ENCODE results near the gene HTR2C.
"Not testable (repeated sequence)": the region's sequence is repeated elsewhere in the genome, so short reads cannot be mapped to it uniquely, and the experiment has no call there.

HTR2C gene

GRCh38 chrX:114583646-114584374 lies at the start of gene HTR2C:
Gene HTR2C, plus strand, starts transcription at chrX:114584086. Its CDS starts 142,851 bp downstream, at chrX:114726937.
- no peaks in the 10 kb centered on the region for H3K36me3 Mint-ChIP-seq (ENCODE audit: low read depth)
- peaks cover 85% of the 10 kb centered on the region for H3K27me3 Mint-ChIP-seq
- H3K9me3 Mint-ChIP-seq, result peaks cover 4% of the 10 kb centered on the region
- no peak within 1 kb of the TSS for H3K27ac Mint-ChIP-seq
- DNase-seq, result no peak
- peaks cover 2% of the 10 kb centered on the region for H3K4me1 Mint-ChIP-seq (ENCODE audit: low read depth)
- H3K4me3 Mint-ChIP-seq, result no peak within 1 kb of the TSS

- peaks cover 4% of the 10 kb centered on the region for H3K9me3 Mint-ChIP-seq
- peaks cover 68% of the 10 kb centered on the region for H3K27me3 Mint-ChIP-seq
- no peak overlapping the region for H3K27ac Mint-ChIP-seq
- H3K36me3 Mint-ChIP-seq (ENCODE audit: low read depth), result no peaks in the 10 kb centered on the region
- DNase-seq, result no peak
- peaks cover 2% of the 10 kb centered on the region for H3K4me1 Mint-ChIP-seq (ENCODE audit: low read depth)
- H3K4me3 Mint-ChIP-seq, result no peak overlapping the region
Observed at GRCh38 chrX:114580336-114580735, 3.5 kb upstream of the HTR2C start.

GRCh38 chrX:114581528-114582263 lies 2.2 kb upstream of the HTR2C start:
- H3K4me3 Mint-ChIP-seq, result no peak overlapping the region
- H3K36me3 Mint-ChIP-seq (ENCODE audit: low read depth), result no peaks in the 10 kb centered on the region
- H3K27ac Mint-ChIP-seq, result no peak overlapping the region
- DNase-seq, result no peak
- H3K9me3 Mint-ChIP-seq, result peaks cover 4% of the 10 kb centered on the region
- H3K27me3 Mint-ChIP-seq, result peaks cover 81% of the 10 kb centered on the region
- H3K4me1 Mint-ChIP-seq (ENCODE audit: low read depth), result peaks cover 2% of the 10 kb centered on the region

- Mint-ChIP-seq H3K4me3 (no peak overlapping the region), H3K9me3 (peaks cover 4% of the 10 kb centered on the region), H3K27me3 (peaks cover 86% of the 10 kb centered on the region), H3K27ac (no peak overlapping the region), H3K4me1 (ENCODE audit: low read depth) (peaks cover 2% of the 10 kb centered on the region), H3K36me3 (ENCODE audit: low read depth) (no peaks in the 10 kb centered on the region)
- DNase-seq, result no peak
Observed at GRCh38 chrX:114582264-114582632, 1.6 kb upstream of the HTR2C start.

- peaks cover 89% of the 10 kb centered on the region for H3K27me3 Mint-ChIP-seq
- H3K4me3 Mint-ChIP-seq, result no peak overlapping the region
- H3K4me1 Mint-ChIP-seq (ENCODE audit: low read depth), result peaks cover 2% of the 10 kb centered on the region
- no peak for DNase-seq
- H3K36me3 Mint-ChIP-seq (ENCODE audit: low read depth), result no peaks in the 10 kb centered on the region
- H3K9me3 Mint-ChIP-seq, result peaks cover 4% of the 10 kb centered on the region
- H3K27ac Mint-ChIP-seq, result no peak overlapping the region
Observed at GRCh38 chrX:114582698-114583395, 1.0 kb upstream of the HTR2C start.

GRCh38 chrX:114584375-114584943 lies 573 bp downstream of the HTR2C start:
- H3K27me3 Mint-ChIP-seq, result peaks cover 80% of the 10 kb centered on the region
- peaks cover 4% of the 10 kb centered on the region for H3K9me3 Mint-ChIP-seq
- H3K4me1 Mint-ChIP-seq (ENCODE audit: low read depth), result peaks cover 2% of the 10 kb centered on the region
- no peaks in the 10 kb centered on the region for H3K36me3 Mint-ChIP-seq (ENCODE audit: low read depth)
- no peak for DNase-seq
- H3K27ac Mint-ChIP-seq, result no peak overlapping the region
- H3K4me3 Mint-ChIP-seq, result no peak overlapping the region

GRCh38 chrX:114584983-114585842 lies 1.3 kb downstream of the HTR2C start:
- peaks cover 76% of the 10 kb centered on the region for H3K27me3 Mint-ChIP-seq
- H3K9me3 Mint-ChIP-seq, result peaks cover 4% of the 10 kb centered on the region
- H3K36me3 Mint-ChIP-seq (ENCODE audit: low read depth), result no peaks in the 10 kb centered on the region
- H3K4me1 Mint-ChIP-seq (ENCODE audit: low read depth), result peaks cover 2% of the 10 kb centered on the region
- DNase-seq, result no peak
- H3K4me3 Mint-ChIP-seq, result no peak overlapping the region
- H3K27ac Mint-ChIP-seq, result no peak overlapping the region

GRCh38 chrX:114591121-114591520 lies 7.2 kb downstream of the HTR2C start:
- Mint-ChIP-seq H3K27me3 (peaks cover 34% of the 10 kb centered on the region), H3K9me3 (no peaks in the 10 kb centered on the region), H3K36me3 (ENCODE audit: low read depth) (no peaks in the 10 kb centered on the region), H3K4me1 (ENCODE audit: low read depth) (no peaks in the 10 kb centered on the region), H3K4me3 (no peak overlapping the region), H3K27ac (no peak overlapping the region)
- DNase-seq, result no peak

- no peaks in the 10 kb centered on the region for H3K9me3 Mint-ChIP-seq
- H3K27ac Mint-ChIP-seq, result no peak overlapping the region
- H3K27me3 Mint-ChIP-seq, result peaks cover 21% of the 10 kb centered on the region
- H3K36me3 Mint-ChIP-seq (ENCODE audit: low read depth), result no peaks in the 10 kb centered on the region
- no peak overlapping the region for H3K4me3 Mint-ChIP-seq
- no peaks in the 10 kb centered on the region for H3K4me1 Mint-ChIP-seq (ENCODE audit: low read depth)
- no peak for DNase-seq
Observed at GRCh38 chrX:114599305-114599704, 15.4 kb downstream of the HTR2C start.

GRCh38 chrX:114599911-114600310 lies 16.0 kb downstream of the HTR2C start:
- no peaks in the 10 kb centered on the region for H3K9me3 Mint-ChIP-seq
- H3K4me3 Mint-ChIP-seq, result no peak overlapping the region
- H3K4me1 Mint-ChIP-seq (ENCODE audit: low read depth), result no peaks in the 10 kb centered on the region
- H3K36me3 Mint-ChIP-seq (ENCODE audit: low read depth), result no peaks in the 10 kb centered on the region
- H3K27me3 Mint-ChIP-seq, result peaks cover 21% of the 10 kb centered on the region
- no peak overlapping the region for H3K27ac Mint-ChIP-seq
- no peak for DNase-seq

GRCh38 chrX:114606619-114607018 lies 22.7 kb downstream of the HTR2C start:
- not testable (repeated sequence) for H3K27me3 Mint-ChIP-seq; DNase-seq; H3K4me3 Mint-ChIP-seq; H3K36me3 Mint-ChIP-seq (ENCODE audit: low read depth); H3K4me1 Mint-ChIP-seq (ENCODE audit: low read depth); H3K27ac Mint-ChIP-seq; H3K9me3 Mint-ChIP-seq

- H3K36me3 Mint-ChIP-seq (ENCODE audit: low read depth), result no peaks in the 10 kb centered on the region
Observed at GRCh38 chrX:114611018-114611619, 27.2 kb downstream of the HTR2C start.

GRCh38 chrX:114615765-114616164 lies 31.9 kb downstream of the HTR2C start:
- Mint-ChIP-seq H3K4me3 (no peak overlapping the region), H3K36me3 (ENCODE audit: low read depth) (no peaks in the 10 kb centered on the region), H3K4me1 (ENCODE audit: low read depth) (no peaks in the 10 kb centered on the region), H3K27me3 (peaks cover 6% of the 10 kb centered on the region), H3K9me3 (no peaks in the 10 kb centered on the region), H3K27ac (no peak overlapping the region)
- no peak for DNase-seq

More at GRCh38 chrX:114611018-114611619, 27.2 kb downstream of the HTR2C start:
- H3K9me3 Mint-ChIP-seq, result no peaks in the 10 kb centered on the region
- DNase-seq, result no peak
- H3K4me1 Mint-ChIP-seq (ENCODE audit: low read depth), result no peaks in the 10 kb centered on the region
- no peak overlapping the region for H3K27ac Mint-ChIP-seq
- H3K27me3 Mint-ChIP-seq, result peaks cover 2% of the 10 kb centered on the region
- H3K4me3 Mint-ChIP-seq, result no peak overlapping the region
